Smooth muscle cell (in vitro differentiated cells): ENCODE measurements around the gene CLCN7. TPM values are rescaled to one million over a fixed set of nuclear protein-coding genes. Genes with fewer than 3 reads are reported as not detected.

ENCODE experiments used
- DNase-seq: peaks from one replicate; lab custom pipeline; 2025; ENCODE audit not compliant: unreplicated experiment; lab: John Stamatoyannopoulos, UW
- H2AFZ ChIP-seq: fragments of 200-600 bp; sonication (generic); 2 replicates; pipeline ENCODE4 v1.6.0; 2016; ENCODE audit warnings: antibody characterized with exemption, low read depth, mild to moderate bottlenecking
- H3F3A ChIP-seq: fragments of 200-600 bp; sonication (generic); 2 replicates; pipeline ENCODE4 v1.6.0; 2017; ENCODE audit warnings: antibody characterized with exemption, low read depth
- H3K27ac ChIP-seq: fragments of 200-600 bp; sonication (generic); 2 replicates; pipeline ENCODE4 v1.5.1; 2016; ENCODE audit warnings: low read depth, mild to moderate bottlenecking
- H3K27me3 ChIP-seq: fragments of 200-600 bp; sonication (generic); 2 replicates; pipeline ENCODE4 v1.6.1; 2016; ENCODE audit warnings: low read depth, mild to moderate bottlenecking
- H3K36me3 ChIP-seq: fragments of 200-600 bp; sonication (generic); 2 replicates; pipeline ENCODE4 v1.5.1; 2016; ENCODE audit warnings: low read depth
- H3K4me1 ChIP-seq: fragments of 200-600 bp; sonication (generic); 2 replicates; pipeline ENCODE4 v1.5.1; 2016; ENCODE audit warnings: low read depth
- H3K4me2 ChIP-seq: fragments of 200-600 bp; sonication (generic); 2 replicates; pipeline ENCODE4 v1.6.0; 2016; ENCODE audit warnings: mild to moderate bottlenecking
- H3K4me3 ChIP-seq: fragments of 200-600 bp; sonication (generic); 2 replicates; pipeline ENCODE4 v1.5.1; 2016; ENCODE audit warnings: mild to moderate bottlenecking
- H3K79me2 ChIP-seq: fragments of 200-600 bp; sonication (generic); 2 replicates; pipeline ENCODE4 v1.6.0; 2016; ENCODE audit warnings: low read depth, mild to moderate bottlenecking
- H3K9ac ChIP-seq: fragments of 200-600 bp; sonication (generic); 2 replicates; pipeline ENCODE4 v1.6.0; 2016; ENCODE audit warnings: low read depth
- H3K9me3 ChIP-seq: fragments of 200-600 bp; sonication (generic); replicated peaks from 2 replicates; pipeline ENCODE4 v1.5.1; 2016; ENCODE audit warnings: low read depth
- H4K20me1 ChIP-seq: fragments of 200-600 bp; sonication (generic); 2 replicates; pipeline ENCODE4 v1.6.0; 2016; ENCODE audit warnings: low read depth
- WGBS: methylation state at CpG from one replicate; pipeline ENCODE4 v1.1.7; 2016; ENCODE audit warnings: low lambda C conversion rate; 5-methylcytosine and 5-hydroxymethylcytosine counted together
- polyA plus RNA-seq: library from polyadenylated mRNA; unstranded; fragments of >200 nt; fragmentation: Nextera tagmentation; extraction: Ambion mirVana; gene quantifications from 2 replicates; pipeline ENCODE4 v1.2.1, GENCODE V29; 2016
- total RNA-seq: library from RNA; depleted of rRNA; stranded (reverse); fragments of >200 nt; gene quantifications from 2 replicates; pipeline ENCODE4 v1.2.3, GENCODE V29; 2014
- TF ChIP-seq, protein P1 (sequence below): fragments of 200-600 bp; sonication (generic); IDR thresholded peaks from 2 replicates; pipeline ENCODE4 v1.5.1; 2017; ENCODE audit warnings: borderline replicate concordance, mild to moderate bottlenecking, antibody characterized with exemption; ENCODE audit not compliant: insufficient read depth, poor library complexity, severe bottlenecking

The CLCN7 gene
- total and polyA plus RNA-seq, 2 experiments from 2014 or later, result 15.6 to 45.2 TPM

DNA sequence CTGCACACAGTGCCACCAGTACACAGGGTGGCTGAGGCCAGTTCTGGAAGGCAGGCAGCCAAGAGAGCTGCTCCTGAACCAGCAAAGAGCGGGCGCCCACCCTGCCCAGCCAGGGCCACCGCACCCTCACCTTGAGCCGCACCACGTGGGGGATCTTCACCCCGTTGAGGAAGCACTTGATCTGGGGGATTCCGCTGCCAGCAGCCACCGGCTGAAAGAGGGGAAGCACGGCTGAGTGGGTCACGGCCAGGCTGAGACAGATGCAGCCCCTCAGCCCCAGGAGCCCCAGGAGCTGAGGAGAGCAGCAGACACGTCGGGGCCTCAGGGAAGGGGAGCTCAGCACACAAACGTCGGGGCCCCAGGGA lies 15.9 kb downstream of the CLCN7 start:
- WGBS, result 83% methylated on average over 14 of the region's 14 CpGs
- no peaks in the 10 kb centered on the region for H4K20me1 ChIP-seq
- TF ChIP-seq, protein P1, sequence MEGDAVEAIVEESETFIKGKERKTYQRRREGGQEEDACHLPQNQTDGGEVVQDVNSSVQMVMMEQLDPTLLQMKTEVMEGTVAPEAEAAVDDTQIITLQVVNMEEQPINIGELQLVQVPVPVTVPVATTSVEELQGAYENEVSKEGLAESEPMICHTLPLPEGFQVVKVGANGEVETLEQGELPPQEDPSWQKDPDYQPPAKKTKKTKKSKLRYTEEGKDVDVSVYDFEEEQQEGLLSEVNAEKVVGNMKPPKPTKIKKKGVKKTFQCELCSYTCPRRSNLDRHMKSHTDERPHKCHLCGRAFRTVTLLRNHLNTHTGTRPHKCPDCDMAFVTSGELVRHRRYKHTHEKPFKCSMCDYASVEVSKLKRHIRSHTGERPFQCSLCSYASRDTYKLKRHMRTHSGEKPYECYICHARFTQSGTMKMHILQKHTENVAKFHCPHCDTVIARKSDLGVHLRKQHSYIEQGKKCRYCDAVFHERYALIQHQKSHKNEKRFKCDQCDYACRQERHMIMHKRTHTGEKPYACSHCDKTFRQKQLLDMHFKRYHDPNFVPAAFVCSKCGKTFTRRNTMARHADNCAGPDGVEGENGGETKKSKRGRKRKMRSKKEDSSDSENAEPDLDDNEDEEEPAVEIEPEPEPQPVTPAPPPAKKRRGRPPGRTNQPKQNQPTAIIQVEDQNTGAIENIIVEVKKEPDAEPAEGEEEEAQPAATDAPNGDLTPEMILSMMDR, result no peak
- no peaks in the 10 kb centered on the region for H3F3A ChIP-seq
- no peaks in the 10 kb centered on the region for H3K36me3 ChIP-seq
- no peak for DNase-seq
- no peak overlapping the region for H3K9ac ChIP-seq
- no peak overlapping the region for H3K4me3 ChIP-seq
- H3K4me1 ChIP-seq, result no peaks in the 10 kb centered on the region
- H3K27ac ChIP-seq, result no peak overlapping the region
- H2AFZ ChIP-seq, result no peak overlapping the region
- H3K9me3 ChIP-seq, result no peaks in the 10 kb centered on the region
- H3K79me2 ChIP-seq, result no peaks in the 10 kb centered on the region
- no peaks in the 10 kb centered on the region for H3K27me3 ChIP-seq
- no peak overlapping the region for H3K4me2 ChIP-seq

DNA sequence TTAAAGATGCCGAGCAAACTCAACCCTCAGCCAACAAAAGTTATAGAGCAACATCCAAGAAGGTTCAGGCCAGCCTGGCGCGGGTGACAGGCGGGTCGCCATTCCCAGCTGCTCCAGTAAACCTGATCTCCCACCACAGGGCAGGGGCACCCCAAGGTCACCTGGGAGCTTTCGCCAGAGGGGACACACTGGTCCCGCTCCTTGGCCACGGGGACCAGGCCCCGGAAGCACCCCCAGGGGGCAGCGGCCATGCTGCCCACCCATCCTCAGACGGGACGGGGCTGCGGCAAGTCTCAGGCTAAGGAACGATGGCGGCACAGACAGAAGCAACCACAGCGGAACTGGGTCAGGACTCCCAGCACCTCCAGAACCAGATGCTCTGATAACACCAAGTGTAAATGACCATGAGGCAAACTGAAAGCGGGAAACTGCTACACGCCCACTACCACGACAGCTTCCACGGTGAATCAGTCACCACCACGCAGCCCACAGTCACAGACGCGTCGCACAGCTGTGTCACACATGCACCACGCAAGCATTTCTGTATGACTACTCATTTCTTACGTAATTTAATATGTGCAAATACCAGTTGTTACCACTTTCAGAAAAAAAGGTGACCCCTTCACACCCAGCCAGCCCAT lies 16.4 kb downstream of the CLCN7 start:
- Histone ChIP-seq H3K27me3 (no peaks in the 10 kb centered on the region), H3K27ac (no peak overlapping the region), H3K4me3 (no peak overlapping the region), H3K9me3 (no peaks in the 10 kb centered on the region), H3K4me2 (no peak overlapping the region), H2AFZ (no peak overlapping the region), H3K36me3 (no peaks in the 10 kb centered on the region), H3K4me1 (no peaks in the 10 kb centered on the region), H3K79me2 (no peaks in the 10 kb centered on the region), H3K9ac (no peak overlapping the region), H4K20me1 (no peaks in the 10 kb centered on the region), H3F3A (no peaks in the 10 kb centered on the region)
- TF ChIP-seq, protein P1, result no peak
- WGBS, result 91% methylated on average over 26 of the region's 26 CpGs
- no peak for DNase-seq

- no peaks in the 10 kb centered on the region for H4K20me1 ChIP-seq
- WGBS, result 97% methylated on average over 37 of the region's 42 CpGs
- H3K9ac ChIP-seq, result no peak overlapping the region
- no peaks in the 10 kb centered on the region for H3K4me1 ChIP-seq
- H3K27me3 ChIP-seq, result no peaks in the 10 kb centered on the region
- H3K9me3 ChIP-seq, result no peaks in the 10 kb centered on the region
- no peak overlapping the region for H2AFZ ChIP-seq
- no peak overlapping the region for H3K27ac ChIP-seq
- no peak overlapping the region for H3K4me2 ChIP-seq
- no peaks in the 10 kb centered on the region for H3F3A ChIP-seq
- H3K36me3 ChIP-seq, result no peaks in the 10 kb centered on the region
- H3K79me2 ChIP-seq, result no peaks in the 10 kb centered on the region
- H3K4me3 ChIP-seq, result no peak overlapping the region
- no peak for DNase-seq
- TF ChIP-seq, protein P1, result no peak
Observed at GRCh38 chr16:1457489-1458245, 17.2 kb downstream of the CLCN7 start.

GRCh38 chr16:1456951-1457350 lies 17.9 kb downstream of the CLCN7 start:
- WGBS, result 97% methylated on average over 16 of the region's 16 CpGs
- no peaks in the 10 kb centered on the region for H3K9me3 ChIP-seq
- H3K36me3 ChIP-seq, result no peaks in the 10 kb centered on the region
- no peaks in the 10 kb centered on the region for H3F3A ChIP-seq
- no peak overlapping the region for H2AFZ ChIP-seq
- H4K20me1 ChIP-seq, result no peaks in the 10 kb centered on the region
- no peak overlapping the region for H3K4me2 ChIP-seq
- no peaks in the 10 kb centered on the region for H3K4me1 ChIP-seq
- TF ChIP-seq, protein P1, result no peak
- no peak for DNase-seq
- H3K27ac ChIP-seq, result no peak overlapping the region
- H3K79me2 ChIP-seq, result no peaks in the 10 kb centered on the region
- H3K4me3 ChIP-seq, result no peak overlapping the region
- H3K27me3 ChIP-seq, result no peaks in the 10 kb centered on the region
- no peak overlapping the region for H3K9ac ChIP-seq
